GM12874 (cell line): ENCODE results near the gene RET.

Experiments used
- TF ChIP-seq, protein P1 (sequence below): IDR thresholded peaks from 2 replicates; pipeline ENCODE4 v1.5.1; 2011; ENCODE audit warnings: low read depth, mild to moderate bottlenecking, control low read depth, low read length, moderate library complexity; ENCODE audit not compliant: insufficient read depth

RET gene

DNA sequence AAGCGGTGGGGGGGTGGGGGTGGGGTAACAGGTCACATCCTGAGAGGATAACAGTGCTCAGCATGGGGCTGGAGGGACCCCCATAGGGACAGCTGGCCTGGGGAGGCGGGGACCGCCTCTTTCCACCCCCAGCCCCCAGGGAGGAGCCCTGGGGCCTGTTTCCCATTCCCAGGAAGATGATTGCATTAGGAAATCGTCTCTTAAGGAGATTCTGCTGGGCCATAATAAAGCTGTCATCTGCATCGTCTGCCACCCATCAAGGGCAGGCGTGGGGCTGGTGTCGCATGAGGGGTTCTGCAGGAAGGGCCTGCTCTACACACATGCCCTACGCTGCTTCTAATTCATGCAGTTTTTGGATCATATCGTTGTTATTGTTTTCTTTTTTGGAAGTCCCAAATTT lies 17.2 kb downstream of the RET start:
- TF ChIP-seq, protein P1, sequence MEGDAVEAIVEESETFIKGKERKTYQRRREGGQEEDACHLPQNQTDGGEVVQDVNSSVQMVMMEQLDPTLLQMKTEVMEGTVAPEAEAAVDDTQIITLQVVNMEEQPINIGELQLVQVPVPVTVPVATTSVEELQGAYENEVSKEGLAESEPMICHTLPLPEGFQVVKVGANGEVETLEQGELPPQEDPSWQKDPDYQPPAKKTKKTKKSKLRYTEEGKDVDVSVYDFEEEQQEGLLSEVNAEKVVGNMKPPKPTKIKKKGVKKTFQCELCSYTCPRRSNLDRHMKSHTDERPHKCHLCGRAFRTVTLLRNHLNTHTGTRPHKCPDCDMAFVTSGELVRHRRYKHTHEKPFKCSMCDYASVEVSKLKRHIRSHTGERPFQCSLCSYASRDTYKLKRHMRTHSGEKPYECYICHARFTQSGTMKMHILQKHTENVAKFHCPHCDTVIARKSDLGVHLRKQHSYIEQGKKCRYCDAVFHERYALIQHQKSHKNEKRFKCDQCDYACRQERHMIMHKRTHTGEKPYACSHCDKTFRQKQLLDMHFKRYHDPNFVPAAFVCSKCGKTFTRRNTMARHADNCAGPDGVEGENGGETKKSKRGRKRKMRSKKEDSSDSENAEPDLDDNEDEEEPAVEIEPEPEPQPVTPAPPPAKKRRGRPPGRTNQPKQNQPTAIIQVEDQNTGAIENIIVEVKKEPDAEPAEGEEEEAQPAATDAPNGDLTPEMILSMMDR: no peak

DNA sequence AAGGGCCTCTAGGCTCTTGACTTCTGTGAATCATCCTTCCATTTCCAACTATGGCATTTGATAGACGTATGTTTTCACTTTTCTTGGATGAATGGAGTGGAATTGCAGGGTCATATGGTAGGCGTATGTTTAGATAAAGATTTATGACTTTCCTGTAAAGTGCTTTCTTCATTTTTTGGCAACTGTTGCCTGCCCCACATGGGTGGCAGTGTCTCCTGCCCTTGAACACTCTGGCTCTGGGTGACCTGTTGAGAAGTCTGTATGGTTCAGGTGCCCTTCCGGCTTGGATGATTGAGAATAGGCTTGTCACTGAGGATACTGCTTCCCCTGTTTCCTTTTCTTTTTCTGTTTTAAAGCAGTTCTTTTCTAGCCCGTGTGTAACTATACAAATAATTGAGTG lies 23.1 kb downstream of the RET start:
- TF ChIP-seq, protein P1: no peak

DNA sequence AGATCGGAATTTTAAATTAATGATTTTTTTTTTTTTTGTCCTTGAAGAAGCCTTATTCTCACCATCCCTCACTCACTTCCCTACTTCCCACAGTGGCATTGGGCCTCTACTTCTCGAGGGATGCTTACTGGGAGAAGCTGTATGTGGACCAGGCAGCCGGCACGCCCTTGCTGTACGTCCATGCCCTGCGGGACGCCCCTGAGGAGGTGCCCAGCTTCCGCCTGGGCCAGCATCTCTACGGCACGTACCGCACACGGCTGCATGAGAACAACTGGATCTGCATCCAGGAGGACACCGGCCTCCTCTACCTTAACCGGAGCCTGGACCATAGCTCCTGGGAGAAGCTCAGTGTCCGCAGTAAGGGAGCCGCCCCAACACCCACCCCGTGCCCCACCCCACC lies 23.5 kb downstream of the RET start:
- TF ChIP-seq, protein P1: no peak

DNA sequence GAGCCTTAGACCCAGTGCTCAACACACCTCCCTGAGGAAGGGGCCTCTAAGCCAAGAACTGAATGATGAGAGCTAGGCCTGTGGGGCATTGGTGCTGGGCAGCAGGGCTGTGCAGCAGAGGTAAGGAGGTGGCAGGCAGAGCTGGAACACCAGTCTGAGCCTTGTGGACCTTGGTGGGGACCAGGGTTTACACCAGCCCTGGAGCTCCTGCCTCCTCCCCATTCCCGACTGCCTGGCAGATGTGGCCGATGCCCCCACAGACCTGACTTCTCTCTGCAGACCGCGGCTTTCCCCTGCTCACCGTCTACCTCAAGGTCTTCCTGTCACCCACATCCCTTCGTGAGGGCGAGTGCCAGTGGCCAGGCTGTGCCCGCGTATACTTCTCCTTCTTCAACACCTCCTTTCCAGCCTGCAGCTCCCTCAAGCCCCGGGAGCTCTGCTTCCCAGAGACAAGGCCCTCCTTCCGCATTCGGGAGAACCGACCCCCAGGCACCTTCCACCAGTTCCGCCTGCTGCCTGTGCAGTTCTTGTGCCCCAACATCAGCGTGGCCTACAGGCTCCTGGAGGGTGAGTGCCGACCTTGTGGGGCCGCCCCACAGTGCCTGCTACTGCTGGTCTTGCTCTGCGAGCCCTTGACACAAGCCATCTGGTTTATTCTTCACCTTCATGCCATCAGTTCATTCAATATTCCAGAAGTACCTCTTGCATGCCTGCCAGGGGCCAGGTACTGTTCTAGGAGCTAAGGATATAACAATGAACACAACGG lies 25.4 kb downstream of the RET start:
- TF ChIP-seq, protein P1: no peak

DNA sequence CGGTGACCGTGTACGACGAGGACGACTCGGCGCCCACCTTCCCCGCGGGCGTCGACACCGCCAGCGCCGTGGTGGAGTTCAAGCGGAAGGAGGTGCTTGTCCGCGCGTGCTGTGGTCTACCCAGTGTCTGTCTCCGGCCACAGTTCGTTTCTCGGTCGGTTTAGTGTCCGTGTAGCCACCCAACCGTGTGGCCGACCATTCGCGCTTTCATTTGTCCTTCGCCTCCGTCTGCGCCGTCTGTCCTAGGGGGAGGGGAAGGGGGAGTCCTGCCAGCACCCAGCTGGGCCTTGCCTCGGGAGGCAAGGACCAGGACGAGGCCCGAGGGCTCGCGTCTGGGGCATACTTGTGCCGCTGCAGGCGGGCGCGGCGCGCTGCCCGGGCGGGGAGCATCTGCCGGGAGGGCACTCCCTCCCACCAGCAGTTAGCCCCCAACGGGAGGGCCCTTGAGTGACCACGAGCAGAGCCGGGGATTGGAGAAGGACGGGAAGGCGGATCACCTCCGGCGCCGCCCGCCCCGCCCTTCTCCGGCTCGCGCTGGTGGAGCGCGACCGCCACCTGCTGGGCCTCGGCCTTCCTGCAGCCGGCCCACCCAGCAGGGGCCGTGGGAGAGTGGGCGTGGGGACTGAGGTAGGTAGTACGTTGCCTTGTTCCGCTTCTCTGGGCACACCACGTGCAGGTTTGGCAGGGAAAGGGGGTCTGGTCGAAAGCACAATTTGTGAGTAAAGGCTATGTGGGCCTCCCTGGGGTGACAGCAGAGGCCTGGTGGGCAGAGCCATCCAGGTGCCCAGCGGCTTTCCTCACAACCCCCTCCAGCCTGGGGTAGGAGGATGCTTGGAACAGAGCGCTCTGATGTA lies 28.5 kb downstream of the RET start:
- TF ChIP-seq, protein P1: peak; percentile 100

DNA sequence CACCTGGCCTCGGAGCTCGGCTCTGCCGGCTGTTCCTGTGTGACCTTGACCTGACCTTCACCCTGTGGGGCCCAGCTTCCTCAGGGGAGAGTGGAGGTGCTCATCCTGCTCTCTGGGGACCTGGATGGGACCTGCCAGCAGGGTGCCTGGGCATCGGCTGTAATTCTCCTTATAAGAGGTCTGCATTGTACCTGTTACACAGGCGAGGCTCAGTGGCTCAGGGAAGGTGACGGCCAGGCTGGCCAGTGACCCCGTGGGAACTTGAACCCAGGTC lies 29.0 kb downstream of the RET start:
- TF ChIP-seq, protein P1: no peak

DNA sequence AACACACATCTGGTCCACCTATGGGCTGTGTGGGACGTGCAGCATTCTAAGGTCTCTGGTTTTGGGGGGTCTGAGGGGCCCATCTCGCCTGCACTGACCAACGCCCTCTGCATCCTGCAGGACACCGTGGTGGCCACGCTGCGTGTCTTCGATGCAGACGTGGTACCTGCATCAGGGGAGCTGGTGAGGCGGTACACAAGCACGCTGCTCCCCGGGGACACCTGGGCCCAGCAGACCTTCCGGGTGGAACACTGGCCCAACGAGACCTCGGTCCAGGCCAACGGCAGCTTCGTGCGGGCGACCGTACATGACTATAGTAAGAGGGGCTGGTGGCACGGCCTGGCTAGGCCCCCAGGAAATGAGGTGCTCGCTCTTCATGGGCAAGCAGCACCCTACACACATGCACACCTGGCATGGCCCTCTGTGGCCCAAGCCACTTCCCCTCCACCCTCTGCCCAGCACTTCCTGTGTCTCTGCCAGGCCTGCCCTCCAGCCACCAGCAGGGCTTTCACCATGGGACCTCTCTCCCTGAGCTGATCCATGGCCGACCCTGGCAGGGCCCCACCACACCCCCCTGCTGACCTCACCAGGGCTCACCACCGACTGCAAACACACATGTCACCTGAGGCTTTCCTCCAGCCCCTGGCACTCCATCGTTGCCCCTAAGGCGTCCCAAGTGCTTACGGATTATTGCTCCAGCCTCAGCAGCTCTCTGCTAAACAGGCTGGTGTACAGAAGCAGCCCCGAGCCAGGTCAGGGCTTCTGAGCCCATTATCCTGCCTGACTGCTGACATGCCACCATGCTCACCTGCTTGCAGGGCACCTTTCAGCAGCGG lies 29.6 kb downstream of the RET start:
- TF ChIP-seq, protein P1: no peak
